Adrenal gland (tissue), 12 donors: ENCODE data around the gene ZNF292. TPM values are rescaled to one million over a fixed set of nuclear protein-coding genes. Genes with fewer than 3 reads are reported as not detected.

Source experiments
- DNase-seq, 7 donors: peaks; one replicate each; pipeline ENCODE4 v3.0.0-alpha.2; 2019 to 2020
- H3K27ac ChIP-seq, 5 donors: fragments of 200-600 bp; sonication (generic) in 4 of 5; 1 replicate in 3 of 5; 2 replicates in 2 of 5; pipeline versions ENCODE4 v1.5.1 to v1.8.0; 2016 to 2020; ENCODE audit warnings: mild to moderate bottlenecking in 1 of 5
- H3K27me3 ChIP-seq: fragments of 200-600 bp; 2 replicates; pipeline ENCODE4 v1.8.0; 2021
- H3K36me3 ChIP-seq, 2 donors: fragments of 200-600 bp; replicated peaks in 1 of 2; 1 replicate in 1 of 2; 2 replicates in 1 of 2; pipeline versions ENCODE4 v1.5.1 to v1.8.0; 2018 to 2022
- H3K4me1 ChIP-seq, 2 donors: fragments of 200-600 bp; replicated peaks in 1 of 2; 1 replicate in 1 of 2; 2 replicates in 1 of 2; pipeline versions ENCODE4 v1.5.1 to v1.8.0; 2018 to 2021
- H3K4me3 ChIP-seq, 4 donors: fragments of 200-600 bp; sonication (generic) in 3 of 4; one replicate each; pipeline ENCODE4 v1.5.1; 2016 to 2018
- H3K9me3 ChIP-seq, 3 donors: fragments of 200-600 bp; sonication (generic) in 1 of 3; replicated peaks in 1 of 3; 1 replicate in 2 of 3; 2 replicates in 1 of 3; pipeline versions ENCODE4 v1.5.1 to v1.8.0; 2016 to 2021
- CTCF ChIP-seq, 6 experiments: fragments of 450-650 bp in 4 of 6; fragments of 200-600 bp in 2 of 6; sonication (generic) in 1 of 6; IDR thresholded peaks; 1 replicate in 5 of 6; 2 replicates in 1 of 6; pipeline versions ENCODE4 v1.5.1 to v1.8.0; 2016 to 2021; ENCODE audit warnings: antibody characterized with exemption in 6 of 6, mild to moderate bottlenecking in 2 of 6, moderate library complexity in 1 of 6
- POLR2A ChIP-seq, 2 donors: fragments of 450-650 bp; IDR thresholded peaks; one replicate each; pipeline ENCODE4 v1.6.1; 2017; ENCODE audit warnings: antibody characterized with exemption in 2 of 2, mild to moderate bottlenecking in 2 of 2, moderate library complexity in 1 of 2
- WGBS, 4 donors: extraction: QIAGEN DNeasy Blood & Tissue Kit in 2 of 4; methylation state at CpG; one replicate each; pipeline versions ENCODE4 v1.1.5 to v1.1.7; 2013 to 2017; 5-methylcytosine and 5-hydroxymethylcytosine counted together
- intact Hi-C, 2 donors: fragments of 100-400 bp; cut with DNase I; formaldehyde crosslinking; loops; one replicate each; pipeline versions ENCODE4 v1.14.1 to v1.15.0; 2022 to 2023
- polyA plus RNA-seq, 3 donors: library from polyadenylated mRNA; stranded (reverse); fragments of 200-250 nt in 2 of 3; fragments of 350-450 nt in 1 of 3; fragmentation: Illumina TruSeq in 1 of 3; extraction: RNeasy Lipid Tissue Mini Kit (QIAGEN cat#74804) in 1 of 3; gene quantifications; one replicate each; pipeline ENCODE4 v1.2.3, GENCODE V29; 2013 to 2014
- total RNA-seq, 9 donors: library from RNA; depleted of rRNA in 4 of 9; stranded (reverse); fragments of >200 nt in 4 of 9; fragments of 120-200 nt in 1 of 9; fragmentation: NEBNext Ultra II Directional in 1 of 9; extraction: Animal tissue kit (Norgen Biotek cat#: 25700) in 1 of 9; gene quantifications; one replicate each; pipeline versions ENCODE4 v1.1.0 to v1.2.4, GENCODE V29; 2013 to 2023
- donor health status: healthy with polysubstance abuse.
- donor health status: Bipolar disorder and iron deficiency.
- donor health status: DM: yes; HTN: yes; CAD: no.
- donor health status: DM: no; HTN: no; CAD: no.
- donor health status: DM: no; HTN: no; CAD: no.
- donor health status: DM: yes; HTN: yes; CAD: no.

Gene ZNF292
- total and polyA plus RNA-seq, 12 donors = 4.8 to 57.2 (median 27.5) TPM

- intact Hi-C loops = no loop called here
- H3K36me3 ChIP-seq = peaks cover 0 to 38% of the 10 kb centered on the region in 2 donors
- no peak for DNase-seq
Measured at GRCh38 chr6:87251725-87252124, 96.4 kb downstream of the ZNF292 start.

GRCh38 chr6:87257046-87257445, 101.7 kb downstream of the ZNF292 start:
- TF ChIP-seq POLR2A (IDR thresholded peaks at IDR 0.05) (no peak), CTCF (IDR thresholded peaks at IDR 0.05) (no peak)
- Histone ChIP-seq H3K27me3 (no peaks in the 10 kb centered on the region), H3K4me1 (no peaks in the 10 kb centered on the region), H3K4me3 (no peak overlapping the region), H3K9me3 (no peaks in the 10 kb centered on the region), H3K27ac (no peak overlapping the region), H3K36me3 (peaks cover 0 to 22% of the 10 kb centered on the region in 2 donors)
- DNase-seq = no peak
- intact Hi-C loops = no loop called here
- 98 to 100% (median 99%) methylated on average over 3 of the region's 3 CpGs for WGBS, 4 donors

More at GRCh38 chr6:87251725-87252124, 96.4 kb downstream of the ZNF292 start:
- Histone ChIP-seq H3K27me3 (no peaks in the 10 kb centered on the region), H3K4me3 (no peak overlapping the region), H3K27ac (no peak overlapping the region), H3K9me3 (no peaks in the 10 kb centered on the region), H3K4me1 (no peaks in the 10 kb centered on the region)
- TF ChIP-seq POLR2A (IDR thresholded peaks at IDR 0.05) (no peak), CTCF (IDR thresholded peaks at IDR 0.05) (no peak)

GRCh38 chr6:87257565-87257964, 102.2 kb downstream of the ZNF292 start:
- H3K27ac ChIP-seq = no peak overlapping the region
- H3K27me3 ChIP-seq = no peaks in the 10 kb centered on the region
- 95 to 99% (median 97%) methylated on average over 4 of the region's 4 CpGs for WGBS, 4 donors
- H3K4me1 ChIP-seq = no peaks in the 10 kb centered on the region
- DNase-seq = no peak
- no peak overlapping the region for H3K4me3 ChIP-seq
- intact Hi-C loops = no loop called here
- TF ChIP-seq CTCF (IDR thresholded peaks at IDR 0.05) (no peak), POLR2A (IDR thresholded peaks at IDR 0.05) (no peak)
- H3K9me3 ChIP-seq = no peaks in the 10 kb centered on the region
- H3K36me3 ChIP-seq = peaks cover 0 to 22% of the 10 kb centered on the region in 2 donors

GRCh38 chr6:87257975-87258374, 102.6 kb downstream of the ZNF292 start:
- no peak overlapping the region for H3K27ac ChIP-seq
- no peak for DNase-seq
- H3K4me3 ChIP-seq = no peak overlapping the region
- no peaks in the 10 kb centered on the region for H3K4me1 ChIP-seq
- TF ChIP-seq POLR2A (IDR thresholded peaks at IDR 0.05) (no peak), CTCF (IDR thresholded peaks at IDR 0.05) (no peak)
- no peaks in the 10 kb centered on the region for H3K27me3 ChIP-seq
- H3K9me3 ChIP-seq = no peaks in the 10 kb centered on the region
- WGBS, 4 donors = 96 to 99% (median 98%) methylated on average over 7 of the region's 7 CpGs
- H3K36me3 ChIP-seq = peaks cover 0 to 22% of the 10 kb centered on the region in 2 donors
- intact Hi-C loops = no loop called here
